HG03565 (cell line): Measurements from ENCODE around the gene SSBP3.

Experiments used
- ATAC-seq: cut with Tn5 transposase; IDR thresholded peaks from one replicate; pipeline ENCODE4 v1.9.1; 2021; ENCODE audit warnings: mild to moderate bottlenecking, moderate library complexity; ENCODE audit not compliant: unreplicated experiment

SSBP3 gene

DNA sequence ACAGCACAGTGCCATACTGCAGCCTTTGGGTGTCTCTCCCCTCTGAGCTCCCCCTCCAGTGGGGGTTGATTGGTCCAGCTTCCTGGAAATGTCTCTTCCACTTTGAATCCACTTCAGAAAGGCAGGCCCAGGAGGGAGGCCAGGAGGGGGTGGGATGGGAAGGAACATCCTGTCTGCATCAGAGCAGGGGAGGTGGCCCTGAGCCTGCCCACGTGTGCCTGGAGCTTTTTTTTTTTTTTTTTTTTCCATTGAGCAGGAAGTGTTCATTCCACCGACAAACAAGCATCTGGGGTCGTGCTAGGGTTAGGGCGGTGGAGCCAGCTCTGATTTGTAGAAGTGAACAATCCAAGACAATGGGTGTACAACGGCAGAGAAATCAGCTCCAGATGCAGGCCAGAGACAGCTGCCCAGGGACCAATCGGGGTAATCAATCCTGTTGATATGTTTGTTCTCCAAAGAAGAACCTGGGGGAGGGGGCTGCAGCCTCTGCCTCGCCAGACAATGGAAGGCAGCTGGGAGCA lies 93.3 kb downstream of the SSBP3 start:
- no peak for ATAC-seq

DNA sequence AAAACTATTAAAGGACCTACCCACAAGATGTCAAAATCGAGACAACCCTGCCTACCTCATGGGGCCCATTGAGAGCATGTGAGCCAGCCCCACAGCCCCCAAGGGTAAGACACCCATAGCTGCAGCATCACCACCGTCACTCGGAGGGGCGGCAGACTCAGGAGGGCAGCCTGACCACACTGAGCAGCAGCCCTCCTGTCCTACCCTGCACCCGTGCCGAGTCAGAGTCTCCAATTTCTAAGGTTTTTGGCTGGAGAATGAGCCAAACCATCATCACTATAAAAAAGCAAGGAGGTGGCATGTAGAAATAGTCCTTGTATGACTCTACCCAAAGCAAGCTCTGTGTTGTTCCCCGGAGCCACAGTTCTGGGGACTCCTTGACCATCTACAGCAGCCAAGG lies 94.7 kb downstream of the SSBP3 start:
- ATAC-seq: no peak

DNA sequence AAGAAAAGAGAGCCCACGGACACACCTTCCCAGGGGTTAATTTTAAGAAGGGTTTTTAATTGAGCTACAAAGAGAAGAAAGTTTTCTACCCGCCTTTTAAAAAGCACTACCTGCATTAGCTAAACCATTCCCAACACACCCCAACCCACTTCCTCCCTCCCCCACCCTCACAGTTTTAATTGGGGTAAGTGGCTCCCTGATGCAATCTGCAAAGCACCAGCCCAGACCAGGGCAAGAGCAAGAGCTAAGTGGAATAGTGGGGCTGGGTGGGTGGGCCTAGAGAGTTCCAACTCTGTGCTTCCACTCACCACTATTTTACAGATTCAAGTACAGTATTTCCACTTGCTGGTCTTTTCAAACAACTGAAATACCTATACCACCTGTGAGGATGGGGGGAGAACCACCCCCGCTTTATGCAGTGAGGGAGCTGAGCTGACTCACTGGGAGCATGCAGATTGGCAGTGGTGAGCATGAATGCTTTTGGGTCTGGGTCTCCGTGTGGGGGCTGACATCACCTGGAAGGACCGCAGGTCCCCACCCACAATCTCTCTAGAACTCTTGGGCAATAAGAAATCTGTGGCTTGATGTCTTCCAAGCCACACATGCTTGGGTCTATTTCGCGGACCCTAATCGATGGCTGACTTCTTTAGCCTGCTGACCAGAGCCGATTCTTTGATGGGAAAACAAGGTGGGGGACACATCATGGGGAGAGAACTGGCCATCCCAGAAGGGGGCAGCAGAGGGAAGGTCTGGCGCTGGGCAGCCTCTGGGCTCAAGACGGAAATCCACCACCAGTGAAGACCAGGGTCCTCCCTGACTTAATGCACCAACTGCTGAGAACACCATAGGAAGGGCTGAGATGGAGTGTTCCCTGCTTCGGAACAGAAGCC lies 95.5 kb downstream of the SSBP3 start:
- ATAC-seq: no peak

DNA sequence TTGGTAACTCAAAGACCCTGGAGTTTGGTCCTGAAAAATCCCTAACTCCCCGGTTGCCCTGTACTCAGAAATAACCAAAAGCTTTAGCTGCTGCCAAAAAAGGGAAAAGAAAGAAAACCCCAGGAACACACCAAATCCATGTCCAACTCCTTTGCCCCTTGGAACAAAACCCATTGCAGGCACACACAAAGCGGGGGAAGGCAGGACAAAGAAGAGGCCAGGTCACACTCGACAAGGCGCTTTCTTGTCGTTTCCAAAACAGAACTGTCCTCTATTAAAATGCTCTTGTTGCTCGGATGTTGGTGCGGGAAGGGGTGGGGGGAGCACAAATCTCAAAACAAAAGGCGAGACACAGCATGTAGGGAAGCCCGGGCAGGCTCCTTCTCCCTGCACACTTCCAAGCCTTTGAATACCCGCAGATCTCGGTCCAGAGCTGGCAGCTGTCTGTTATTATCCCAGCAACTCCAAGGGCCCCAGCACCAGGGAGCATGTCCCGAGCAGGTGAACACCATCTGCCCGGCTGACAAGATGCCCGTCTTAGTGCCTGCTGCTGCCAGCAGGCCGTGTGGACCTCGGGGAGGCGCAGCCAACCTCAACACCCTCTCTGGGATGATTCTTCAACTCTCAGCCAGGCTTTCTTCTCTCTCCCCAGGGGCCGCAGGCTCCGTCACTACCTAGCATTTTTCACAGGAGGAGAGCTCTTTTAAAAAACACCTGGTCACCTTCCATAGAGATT lies 96.4 kb downstream of the SSBP3 start:
- no peak for ATAC-seq

DNA sequence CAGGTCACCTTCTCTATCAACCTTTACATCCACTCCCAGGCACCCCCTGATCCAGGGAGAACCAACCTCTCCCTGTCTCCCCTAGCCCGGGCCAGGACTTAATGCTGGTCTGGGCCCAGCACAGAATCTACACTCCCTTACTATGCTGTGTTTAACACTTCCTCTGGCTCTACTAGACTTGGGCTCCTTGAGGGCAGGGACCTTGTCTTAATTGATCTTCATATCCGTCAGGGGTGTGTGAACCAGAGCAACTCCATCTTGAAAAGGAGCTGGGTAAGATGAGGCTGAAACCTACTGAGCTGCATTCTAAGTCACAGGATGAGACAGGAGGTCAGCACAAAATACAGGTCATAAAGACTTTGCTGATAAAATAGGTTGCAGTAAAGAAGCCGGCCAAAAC lies 98.9 kb downstream of the SSBP3 start:
- no peak for ATAC-seq

DNA sequence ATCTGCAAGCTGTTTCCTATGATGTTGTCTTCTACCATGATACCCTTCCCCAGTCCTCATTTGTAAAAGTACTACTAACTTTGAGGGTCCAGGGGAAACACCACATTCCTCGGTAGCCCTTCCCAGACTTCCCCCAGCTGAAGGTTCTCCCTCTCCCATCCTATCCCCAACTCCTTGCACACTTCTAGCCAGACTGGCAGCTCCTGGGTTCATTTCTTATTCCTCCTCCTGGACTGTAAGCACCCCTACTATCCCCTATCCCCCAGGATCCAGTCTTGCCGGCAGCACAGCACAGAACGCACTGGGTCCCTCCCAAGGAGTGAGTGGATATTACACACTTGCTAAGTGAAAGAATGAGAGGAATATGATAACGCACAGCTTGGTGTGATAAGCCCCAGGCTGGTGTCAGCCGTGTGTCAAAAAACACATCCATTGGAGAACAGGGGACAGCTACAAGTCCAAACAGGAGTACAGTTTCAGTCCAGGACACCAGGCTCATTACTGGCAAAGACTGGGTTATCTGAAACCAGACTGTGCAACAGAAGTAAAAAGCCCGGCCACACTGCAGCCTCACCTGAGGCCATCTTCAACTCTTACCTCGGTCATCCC lies 100.2 kb downstream of the SSBP3 start:
- no peak for ATAC-seq

DNA sequence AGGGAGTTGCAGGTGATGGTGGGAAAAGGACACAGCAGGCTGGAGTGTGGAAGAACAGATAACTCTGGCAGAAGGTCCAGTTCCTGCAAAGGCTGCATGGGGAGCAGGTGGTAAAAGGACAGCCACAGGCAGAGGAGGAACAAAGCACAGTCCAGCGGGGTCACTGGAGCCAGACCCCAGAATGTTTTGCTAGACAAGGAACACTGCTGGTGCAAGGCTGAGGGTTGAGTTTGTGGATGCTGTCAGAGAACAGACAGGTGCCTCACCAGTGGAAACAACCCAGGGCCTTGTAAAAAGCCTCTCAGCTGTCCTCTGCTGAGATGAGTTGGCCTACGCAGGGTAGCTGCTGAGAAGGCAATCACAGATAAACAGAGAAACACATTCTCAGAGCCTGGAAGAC lies 101.7 kb downstream of the SSBP3 start:
- ATAC-seq: no peak

DNA sequence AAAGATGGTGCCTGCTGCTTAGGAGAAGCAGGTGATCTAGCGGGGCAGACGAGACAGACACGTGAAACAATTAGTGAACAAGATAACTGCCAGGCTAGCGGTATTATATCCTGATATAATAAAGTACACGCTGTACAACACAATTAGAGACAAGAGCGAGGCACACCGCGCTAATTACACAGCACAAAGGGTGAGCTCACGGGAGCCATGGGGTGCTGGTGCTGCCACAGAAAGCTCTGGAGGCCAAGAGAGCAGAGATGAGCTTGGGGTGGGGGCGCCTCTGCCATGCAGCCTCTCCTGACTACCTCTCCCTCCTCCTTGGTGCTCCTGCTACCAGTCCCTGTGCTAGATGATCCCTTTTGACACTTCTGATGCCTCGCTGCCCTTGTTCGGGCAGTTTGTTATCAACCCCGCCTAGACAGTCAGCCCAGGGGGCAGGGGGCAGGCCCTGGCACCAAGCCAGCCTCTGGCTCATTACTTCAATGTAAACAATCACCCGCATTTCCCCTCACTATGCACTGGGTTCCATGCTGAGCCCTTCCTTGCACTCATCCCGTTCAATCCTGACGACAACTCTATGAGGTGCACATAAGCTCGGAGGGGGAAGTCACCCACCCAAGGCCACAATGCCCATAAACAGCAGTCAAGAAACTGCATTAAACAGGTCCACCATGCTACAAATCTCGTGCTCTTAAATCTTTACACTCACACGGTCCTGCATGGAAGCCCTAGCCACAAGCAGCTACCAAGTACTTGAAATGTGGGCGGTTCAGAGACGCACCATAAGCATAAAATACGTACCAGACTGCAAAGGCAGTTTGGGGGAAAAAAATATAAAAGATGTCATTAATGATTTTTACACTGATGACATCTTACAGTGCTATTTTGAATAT lies 103.0 kb downstream of the SSBP3 start:
- no peak for ATAC-seq

DNA sequence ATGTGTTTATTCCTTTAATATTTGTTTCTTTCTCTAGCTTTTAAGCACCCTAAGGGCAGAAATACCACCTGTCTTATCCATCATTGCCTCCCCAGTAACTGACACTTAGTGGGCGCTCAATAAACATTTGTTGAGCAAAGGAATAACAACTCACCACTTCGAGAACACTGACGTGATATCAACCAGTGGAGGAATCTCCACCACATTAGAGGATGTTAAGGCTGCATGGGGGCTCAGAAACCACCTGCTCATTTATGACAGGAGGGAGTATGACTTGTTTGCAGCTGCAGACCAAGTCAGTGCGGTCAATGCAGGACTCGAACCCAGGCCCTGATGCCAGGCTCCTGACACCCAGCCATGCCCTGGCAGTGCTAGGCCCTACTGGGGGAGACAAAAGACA lies 103.6 kb downstream of the SSBP3 start:
- no peak for ATAC-seq

DNA sequence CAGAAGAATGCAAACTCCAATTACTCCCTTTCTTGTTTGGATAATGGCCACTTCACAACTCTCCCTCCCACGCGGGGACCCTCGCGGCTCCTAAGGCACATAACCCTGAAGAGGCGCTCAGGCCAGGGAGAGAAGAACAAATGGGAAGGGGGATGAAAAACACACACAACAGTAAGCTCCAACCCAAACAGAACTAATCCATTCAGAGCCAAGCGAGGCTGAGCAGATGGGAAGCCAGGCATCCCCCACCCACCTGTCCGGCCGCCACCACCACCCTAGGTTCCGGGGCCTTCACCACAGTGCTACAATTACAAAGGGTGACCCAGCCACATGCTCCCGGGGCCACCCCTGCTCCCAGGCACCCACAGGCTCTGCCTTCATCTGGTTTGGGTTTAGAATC lies 104.7 kb downstream of the SSBP3 start:
- ATAC-seq: no peak

DNA sequence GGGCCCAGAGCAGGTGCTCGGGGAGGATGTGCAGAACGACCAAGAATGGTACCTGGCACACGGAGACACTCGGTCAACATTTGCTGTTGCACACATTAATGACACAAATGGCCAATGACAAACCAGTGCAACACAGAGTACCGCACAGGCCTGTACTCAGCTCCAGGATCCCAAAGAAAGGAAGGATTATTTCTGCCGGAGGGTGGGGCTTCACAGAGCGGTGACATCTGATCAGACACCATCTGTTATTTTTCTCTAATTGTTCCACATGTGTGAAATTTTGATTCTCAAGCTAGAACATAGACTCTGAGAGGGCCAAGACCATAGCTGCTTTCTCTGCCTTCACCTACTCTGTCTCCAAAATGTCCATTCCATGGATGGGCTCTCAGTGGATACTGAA lies 105.8 kb downstream of the SSBP3 start:
- ATAC-seq: no peak

DNA sequence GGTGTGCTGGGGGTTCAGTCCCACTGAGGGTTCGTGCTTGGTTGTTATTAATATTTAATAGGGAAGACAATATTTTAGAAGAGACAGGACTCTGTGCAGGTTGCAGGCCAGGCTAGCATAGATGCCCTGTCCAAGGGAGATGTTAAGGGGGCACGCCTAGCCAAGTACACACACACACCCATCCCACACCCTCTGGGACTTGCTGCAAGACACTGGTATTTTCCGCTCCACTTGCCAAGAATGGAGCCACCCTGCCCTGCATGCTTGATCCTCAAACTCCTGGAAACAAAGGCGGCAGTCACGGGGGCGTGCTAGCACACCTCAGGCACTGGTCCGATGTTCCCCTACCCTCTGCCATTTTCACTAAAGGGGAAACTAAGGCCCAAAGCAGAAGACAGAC lies 107.2 kb downstream of the SSBP3 start:
- no peak for ATAC-seq

DNA sequence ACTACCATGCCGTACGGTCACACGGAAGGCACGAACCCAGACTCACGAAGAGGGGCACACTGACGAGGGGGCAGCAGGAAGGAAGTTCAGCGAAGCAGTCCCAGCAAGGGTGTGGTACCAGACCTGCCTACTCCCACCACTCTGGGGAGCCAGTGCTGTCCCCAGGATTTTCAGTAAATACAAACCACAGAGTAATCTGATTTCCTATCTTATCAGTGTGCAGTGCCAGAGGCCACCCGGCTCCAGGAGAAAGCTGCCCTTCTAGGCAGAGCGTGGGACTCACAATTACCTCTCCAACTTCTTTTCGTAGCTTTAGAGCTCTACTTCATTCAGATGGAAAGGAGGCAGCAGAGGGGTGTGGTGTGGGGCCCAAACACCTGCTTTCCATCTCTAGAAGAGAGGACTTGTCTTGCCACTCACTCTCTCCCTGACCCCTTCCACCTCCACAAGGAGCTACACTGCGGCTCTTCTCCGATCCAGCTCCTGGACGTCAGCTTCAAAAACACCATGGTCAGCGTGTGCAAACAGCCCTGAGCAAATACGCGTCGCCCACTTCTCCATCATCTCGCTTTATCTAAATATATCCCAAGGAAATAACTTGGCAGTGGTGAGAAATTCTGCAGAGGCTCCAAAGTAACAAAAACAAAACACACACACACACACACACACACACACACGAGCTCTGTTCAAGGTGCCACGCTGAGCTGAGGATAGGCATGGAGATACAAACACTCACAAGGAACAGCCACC lies 107.7 kb downstream of the SSBP3 start:
- ATAC-seq: no peak

DNA sequence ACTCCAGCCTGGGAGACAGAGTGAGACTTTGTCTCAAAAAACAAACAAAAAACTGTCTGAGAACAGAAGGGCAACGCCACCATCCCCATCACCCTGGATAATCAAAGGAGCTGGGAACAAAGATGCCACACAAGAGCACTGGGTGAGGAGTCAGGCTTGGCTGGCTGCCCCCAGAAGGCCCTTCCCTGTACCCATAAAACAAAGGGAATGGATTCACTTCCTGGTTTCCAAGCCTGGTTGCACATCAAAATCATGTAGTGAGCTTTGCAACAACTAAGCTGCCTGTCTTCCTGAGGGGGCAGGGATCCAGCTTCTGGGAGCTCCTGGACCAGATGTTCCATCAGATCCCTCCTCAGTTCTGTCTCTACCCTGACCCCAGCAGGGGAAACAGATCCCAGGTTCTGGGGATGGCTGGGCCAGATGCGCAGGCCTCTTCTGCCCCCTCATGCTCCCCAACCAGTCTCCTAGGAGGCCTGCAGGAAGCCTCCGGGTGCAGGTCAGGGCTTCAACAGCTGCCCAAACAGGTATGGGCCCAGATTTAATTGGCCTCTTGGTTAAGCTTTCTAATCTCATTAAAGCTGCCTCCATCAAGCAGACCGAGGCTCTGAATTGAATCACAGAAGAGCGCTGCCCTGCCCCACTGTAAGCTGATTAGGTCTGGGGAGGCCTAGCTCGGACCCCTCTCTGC lies 108.5 kb downstream of the SSBP3 start:
- ATAC-seq: no peak

DNA sequence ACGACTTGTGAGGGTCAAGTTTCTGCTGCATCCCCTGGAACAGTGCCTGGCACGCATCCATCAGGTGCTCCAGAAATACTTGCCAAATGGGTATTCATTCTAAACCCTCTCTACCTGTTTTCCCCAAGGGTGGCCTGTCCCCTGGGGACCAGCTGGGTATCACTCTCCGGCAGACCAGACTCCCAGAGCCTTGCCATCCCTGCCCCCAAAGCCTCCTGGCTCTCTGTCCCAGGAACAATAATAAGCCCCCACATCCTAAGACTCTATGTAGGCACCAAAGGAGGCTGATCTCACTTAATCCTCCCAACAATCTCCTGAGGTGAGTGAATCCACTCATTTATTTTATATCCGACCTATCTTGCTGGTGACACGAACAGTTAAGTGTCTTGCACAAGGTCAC lies 109.5 kb downstream of the SSBP3 start:
- ATAC-seq: no peak

DNA sequence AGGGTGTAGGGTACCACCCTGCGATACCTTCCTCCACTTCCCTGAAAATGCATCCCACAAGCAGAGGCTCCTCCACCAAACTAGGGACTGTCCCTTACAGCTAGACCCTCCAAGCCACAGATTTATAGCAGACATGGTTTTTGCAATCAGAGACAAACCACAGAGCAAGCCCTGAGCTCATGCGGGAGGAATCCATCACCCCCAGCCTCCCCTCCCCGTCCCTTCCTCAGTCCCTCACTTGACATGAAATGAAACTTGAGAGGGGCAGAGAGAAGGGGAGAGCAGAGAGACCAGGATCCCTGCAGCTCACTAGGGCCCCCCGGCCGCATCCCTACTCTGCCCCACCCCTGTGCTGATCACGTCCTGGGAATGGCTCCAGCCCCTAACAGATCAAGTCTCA lies 111.3 kb downstream of the SSBP3 start:
- no peak for ATAC-seq

DNA sequence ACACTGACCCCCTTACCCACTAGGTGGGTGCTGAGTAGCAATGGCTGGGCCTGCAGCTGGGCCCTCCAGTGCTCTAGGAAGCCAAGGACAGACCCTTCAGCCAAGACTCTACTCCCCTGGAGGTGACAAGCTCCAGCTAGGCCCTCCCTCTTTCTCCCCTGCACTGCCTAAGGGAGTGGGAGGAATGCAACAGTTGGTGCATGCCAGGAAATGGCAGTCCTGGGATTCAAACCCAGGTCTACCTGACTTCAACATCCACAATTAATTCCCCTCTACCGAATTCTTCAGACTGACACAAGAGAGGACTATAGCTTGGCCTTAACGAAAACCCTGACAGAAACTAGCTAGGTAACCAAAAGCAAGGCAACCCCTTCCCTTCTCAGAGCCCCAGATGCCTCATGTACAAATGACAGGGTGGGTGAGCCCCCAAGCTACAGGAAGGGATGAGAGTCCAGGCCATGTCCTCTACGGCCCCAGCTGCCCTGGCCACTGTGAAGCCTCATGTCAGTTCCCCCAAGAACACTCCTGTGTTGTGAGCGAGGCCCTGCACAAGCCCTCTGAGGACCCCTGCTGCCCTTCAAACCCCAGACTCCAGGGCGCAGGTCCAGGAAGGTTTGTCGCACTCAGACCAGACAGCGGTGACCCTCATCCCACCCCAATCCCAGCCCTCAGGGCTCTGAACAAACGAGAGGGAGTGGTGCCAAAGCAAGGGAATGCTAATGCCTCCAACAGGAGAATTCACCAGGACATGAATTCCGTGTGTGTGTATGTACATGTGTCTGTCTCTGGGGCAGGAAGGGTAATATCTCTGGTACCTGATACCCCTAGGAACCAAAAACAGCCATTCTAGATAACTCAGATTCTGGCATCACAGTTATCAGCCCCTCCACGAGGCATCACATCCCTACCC lies 113.9 kb downstream of the SSBP3 start:
- ATAC-seq: no peak

DNA sequence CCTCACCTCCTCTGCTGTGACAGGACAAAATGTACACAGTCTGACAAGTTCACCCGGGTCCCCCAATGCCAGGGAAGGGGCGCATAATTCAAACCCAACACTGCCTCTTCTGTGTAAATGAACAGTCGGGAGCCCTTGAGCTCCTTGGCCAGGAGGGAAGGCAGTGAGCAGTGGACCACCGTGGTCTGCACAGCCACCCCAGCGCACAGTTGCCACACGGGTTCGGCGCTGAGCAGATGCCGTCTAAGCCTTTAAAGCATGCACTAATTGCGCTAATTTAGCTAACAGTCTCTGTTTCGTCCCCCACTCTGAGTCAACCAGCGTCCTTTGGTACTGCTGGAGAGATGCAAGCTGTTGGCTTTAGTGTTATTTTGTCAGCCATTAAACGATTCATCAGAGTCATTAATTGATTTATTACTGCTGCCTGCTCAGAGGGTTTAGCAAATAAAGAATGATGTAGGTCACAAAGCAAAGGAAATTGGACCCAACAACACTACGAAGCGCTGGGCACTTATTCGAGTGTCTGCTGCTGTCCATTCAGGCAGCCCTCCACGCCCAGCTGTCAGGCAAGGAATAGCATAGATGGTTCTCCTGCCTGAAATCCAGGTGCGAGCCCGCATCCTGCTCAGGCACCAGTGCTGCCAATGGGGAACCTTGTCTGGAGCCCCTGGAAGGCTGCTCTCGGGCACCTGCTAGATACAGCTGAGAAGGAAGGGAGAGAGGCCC lies 114.8 kb downstream of the SSBP3 start:
- ATAC-seq: no peak
